K562 (cell line): ENCODE data around the gene OR52I2. TPM values are rescaled to one million over a fixed set of nuclear protein-coding genes. Genes with fewer than 3 reads are reported as not detected.

Experiments
- ARID2 ChIP-seq: fragments of 450-650 bp; IDR thresholded peaks from 2 replicates; pipeline ENCODE4 v1.6.1; 2017; ENCODE audit warnings: antibody characterized with exemption, mild to moderate bottlenecking
- DDX20 ChIP-seq: fragments of 450-650 bp; IDR thresholded peaks from 2 replicates; pipeline ENCODE4 v1.6.1; 2016; ENCODE audit warnings: missing genetic modification characterization, low read depth, mild to moderate bottlenecking, missing compliant biosample characterization, moderate library complexity
- ZNF184 ChIP-seq: sonication (generic); formaldehyde crosslinking; IDR thresholded peaks from 2 replicates; pipeline ENCODE4 v1.5.0; 2020; ENCODE audit warnings: missing genetic modification reagents
- polyA plus RNA-seq, 8 experiments: library from polyadenylated mRNA; depleted of rRNA in 4 of 8; stranded (reverse) in 5 of 8; unstranded in 3 of 8; fragments of >200 nt; fragmentation: Nextera tagmentation in 2 of 8; fragmentation: Illumina TruSeq in 1 of 8; extraction: Ambion mirVana in 2 of 8; extraction: Trizol in 1 of 8; gene quantifications; 2 replicates each; pipeline versions ENCODE4 v1.2.1 to v1.2.3, GENCODE V29; 2011 to 2014; ENCODE audit warnings: inconsistent platforms in 1 of 8, missing spikeins in 1 of 8
- total RNA-seq, 7 experiments: library from RNA; depleted of rRNA in 6 of 7; stranded (reverse); fragments of >200 nt in 6 of 7; fragmentation: Illumina TruSeq in 2 of 7; extraction: Trizol in 2 of 7; gene quantifications; 2 replicates each; pipeline versions ENCODE4 v1.2.1 to v1.2.3, GENCODE V29; 2011 to 2021; ENCODE audit warnings: low replicate concordance in 1 of 7
- TF ChIP-seq, protein P1 (sequence below), 2 experiments: fragments of 450-650 bp; formaldehyde crosslinking in 1 of 2; IDR thresholded peaks; 2 replicates each; pipeline versions ENCODE4 v1.4.0 to v1.6.1; 2014 to 2020; ENCODE audit warnings: mild to moderate bottlenecking in 2 of 2, borderline replicate concordance in 1 of 2, low read depth in 1 of 2

Gene OR52I2
- total and polyA plus RNA-seq, 9 of the 15 experiments (the other 6 are each of a cell fraction or from before 2014, with no cell fraction given), result not detected

DNA sequence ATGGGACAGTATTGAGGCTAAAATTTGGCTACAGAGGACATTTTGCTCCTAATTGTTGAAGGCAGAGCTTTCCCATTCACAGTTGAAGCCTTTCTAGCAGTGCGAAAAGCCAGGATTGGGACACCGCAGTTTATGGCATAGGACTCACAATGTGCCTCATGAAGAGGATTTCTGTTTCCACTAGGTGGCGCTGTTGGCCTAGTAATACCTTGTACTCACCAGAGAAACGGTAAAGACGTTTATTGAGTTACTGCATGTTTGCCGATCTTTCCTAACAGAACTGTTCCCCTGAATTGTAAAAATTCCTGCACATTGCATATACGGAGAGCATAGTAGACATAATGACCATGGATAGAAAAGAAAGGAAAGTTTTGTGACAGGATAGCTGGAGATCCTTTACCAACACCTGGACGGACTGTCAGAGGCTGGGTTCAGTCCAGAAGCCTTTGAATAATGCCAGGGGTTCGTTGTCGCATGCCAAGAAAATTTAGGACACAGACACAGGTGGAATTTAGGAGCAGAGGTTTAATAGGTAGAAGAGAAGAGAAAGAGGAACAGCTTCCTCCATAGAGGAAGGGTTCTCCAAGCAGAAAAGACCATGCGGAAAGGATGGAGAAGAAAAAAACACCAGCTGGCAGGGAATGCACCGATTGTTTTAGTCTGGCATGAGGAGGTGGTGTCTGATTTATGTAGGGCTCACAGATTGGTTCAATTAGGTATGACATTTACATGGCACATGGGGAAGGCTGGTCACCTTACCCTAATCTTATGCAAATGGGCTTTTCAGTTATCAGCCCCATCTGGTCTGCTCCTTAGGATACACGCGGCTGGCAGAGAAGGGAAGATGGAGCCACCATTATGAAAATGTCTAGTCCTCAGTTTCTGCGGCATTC is 44.9 kb downstream of the OR52I2 start (continued):
- TF ChIP-seq, protein P1, sequence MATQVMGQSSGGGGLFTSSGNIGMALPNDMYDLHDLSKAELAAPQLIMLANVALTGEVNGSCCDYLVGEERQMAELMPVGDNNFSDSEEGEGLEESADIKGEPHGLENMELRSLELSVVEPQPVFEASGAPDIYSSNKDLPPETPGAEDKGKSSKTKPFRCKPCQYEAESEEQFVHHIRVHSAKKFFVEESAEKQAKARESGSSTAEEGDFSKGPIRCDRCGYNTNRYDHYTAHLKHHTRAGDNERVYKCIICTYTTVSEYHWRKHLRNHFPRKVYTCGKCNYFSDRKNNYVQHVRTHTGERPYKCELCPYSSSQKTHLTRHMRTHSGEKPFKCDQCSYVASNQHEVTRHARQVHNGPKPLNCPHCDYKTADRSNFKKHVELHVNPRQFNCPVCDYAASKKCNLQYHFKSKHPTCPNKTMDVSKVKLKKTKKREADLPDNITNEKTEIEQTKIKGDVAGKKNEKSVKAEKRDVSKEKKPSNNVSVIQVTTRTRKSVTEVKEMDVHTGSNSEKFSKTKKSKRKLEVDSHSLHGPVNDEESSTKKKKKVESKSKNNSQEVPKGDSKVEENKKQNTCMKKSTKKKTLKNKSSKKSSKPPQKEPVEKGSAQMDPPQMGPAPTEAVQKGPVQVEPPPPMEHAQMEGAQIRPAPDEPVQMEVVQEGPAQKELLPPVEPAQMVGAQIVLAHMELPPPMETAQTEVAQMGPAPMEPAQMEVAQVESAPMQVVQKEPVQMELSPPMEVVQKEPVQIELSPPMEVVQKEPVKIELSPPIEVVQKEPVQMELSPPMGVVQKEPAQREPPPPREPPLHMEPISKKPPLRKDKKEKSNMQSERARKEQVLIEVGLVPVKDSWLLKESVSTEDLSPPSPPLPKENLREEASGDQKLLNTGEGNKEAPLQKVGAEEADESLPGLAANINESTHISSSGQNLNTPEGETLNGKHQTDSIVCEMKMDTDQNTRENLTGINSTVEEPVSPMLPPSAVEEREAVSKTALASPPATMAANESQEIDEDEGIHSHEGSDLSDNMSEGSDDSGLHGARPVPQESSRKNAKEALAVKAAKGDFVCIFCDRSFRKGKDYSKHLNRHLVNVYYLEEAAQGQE (IDR thresholded peaks at IDR 0.05; ENCODE audit: borderline replicate concordance), result peak; percentile 72
- TF ChIP-seq, protein P1 (CRISPR knock-in tag; IDR thresholded peaks at IDR 0.05; ENCODE audit: low read depth), result no peak
- TF ChIP-seq ZNF184 (CRISPR knock-in tag) (no peak), ARID2 (peak; percentile 35; the same call in 1 of the 2 replicates), DDX20 (tag) (no peak)
- TF ChIP-seq, all 486 proteins: peak for 11
